ENCODE measurements around the gene BICDL2. TPM values are rescaled to one million over a fixed set of nuclear protein-coding genes. Genes with fewer than 3 reads are reported as not detected.
A peak's percentile ranks its signal among the peaks of the same experiment; 100 is the strongest.

The BICDL2 gene
- total and polyA plus RNA-seq, 9 of the 15 experiments (the other 6 are each of a cell fraction or from before 2014, with no cell fraction given) = 0.09 to 0.28 (median 0.09) TPM; not detected in 6

DNA sequence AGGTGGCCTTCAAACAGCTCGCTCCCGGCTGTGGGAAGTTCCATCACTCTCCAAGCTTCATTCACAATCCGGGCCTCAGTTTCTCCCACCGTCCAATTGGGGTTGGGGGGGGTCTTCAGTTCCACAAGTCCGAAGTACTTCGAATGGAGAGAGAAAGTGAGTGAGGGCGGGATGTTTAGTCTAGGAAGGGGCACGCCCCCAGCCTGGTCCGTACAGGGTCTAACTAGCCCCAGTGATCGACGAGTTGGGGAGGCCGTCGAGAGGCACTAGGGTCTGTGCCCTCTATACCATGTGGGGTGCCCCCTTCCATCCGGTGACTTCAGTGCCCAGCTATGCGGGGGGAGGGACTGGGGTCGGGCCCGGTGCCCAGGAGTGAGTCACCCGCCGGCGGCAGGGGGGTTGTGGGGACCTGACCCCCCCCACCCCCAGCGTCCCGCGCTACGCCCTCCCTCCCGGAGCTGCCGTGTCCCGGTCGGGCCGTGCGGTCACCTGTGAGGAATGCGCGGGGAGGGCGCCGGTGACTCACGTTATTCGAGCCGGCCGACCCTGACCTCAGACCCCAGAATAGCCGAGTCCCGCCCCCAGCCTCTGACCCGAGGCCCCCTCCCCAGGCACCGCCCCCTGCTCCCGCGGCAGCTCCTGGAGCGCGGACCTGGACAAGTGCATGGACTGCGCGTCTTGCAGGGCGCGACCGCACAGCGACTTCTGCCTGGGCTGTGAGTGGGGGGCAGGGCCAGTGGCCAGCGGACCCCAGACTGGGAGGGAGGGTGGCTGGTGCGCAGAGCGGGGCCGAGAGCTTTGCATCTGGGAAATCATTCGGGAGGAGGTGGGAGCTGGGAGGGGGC lies 15.9 kb downstream of the BICDL2 start (continued):
- TF ChIP-seq, protein P1, sequence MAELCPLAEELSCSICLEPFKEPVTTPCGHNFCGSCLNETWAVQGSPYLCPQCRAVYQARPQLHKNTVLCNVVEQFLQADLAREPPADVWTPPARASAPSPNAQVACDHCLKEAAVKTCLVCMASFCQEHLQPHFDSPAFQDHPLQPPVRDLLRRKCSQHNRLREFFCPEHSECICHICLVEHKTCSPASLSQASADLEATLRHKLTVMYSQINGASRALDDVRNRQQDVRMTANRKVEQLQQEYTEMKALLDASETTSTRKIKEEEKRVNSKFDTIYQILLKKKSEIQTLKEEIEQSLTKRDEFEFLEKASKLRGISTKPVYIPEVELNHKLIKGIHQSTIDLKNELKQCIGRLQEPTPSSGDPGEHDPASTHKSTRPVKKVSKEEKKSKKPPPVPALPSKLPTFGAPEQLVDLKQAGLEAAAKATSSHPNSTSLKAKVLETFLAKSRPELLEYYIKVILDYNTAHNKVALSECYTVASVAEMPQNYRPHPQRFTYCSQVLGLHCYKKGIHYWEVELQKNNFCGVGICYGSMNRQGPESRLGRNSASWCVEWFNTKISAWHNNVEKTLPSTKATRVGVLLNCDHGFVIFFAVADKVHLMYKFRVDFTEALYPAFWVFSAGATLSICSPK (IDR thresholded peaks at IDR 0.05; ENCODE audit: borderline replicate concordance) = no peak
- TF ChIP-seq RUNX1 (IDR thresholded peaks at IDR 0.05; ENCODE audit: low read depth) (no peak), TEAD4 (IDR thresholded peaks at IDR 0.05; ENCODE audit: low read length) (peak; percentile 69; the same call in 1 of the 2 replicates), TEAD4 (CRISPR knock-in tag; IDR thresholded peaks at IDR 0.05; ENCODE audit: borderline replicate concordance) (peak; percentile 83; the same call in 1 of the 2 replicates), ATF6 (CRISPR knock-in tag; IDR thresholded peaks at IDR 0.05) (peak; percentile 84; the same call in 1 of the 2 replicates), U2AF1 (optimal IDR thresholded peaks at IDR 0.05; ENCODE audit: low read depth, low read length) (no peak), FIP1L1 (IDR thresholded peaks at IDR 0.05; ENCODE audit: low read depth, low read length, poor library complexity, severe bottlenecking) (peak; percentile 81), RB1 (IDR thresholded peaks at IDR 0.05; ENCODE audit: low read depth) (peak; percentile 20; the same call in 1 of the 2 replicates), GTF2F1 (IDR thresholded peaks at IDR 0.05; ENCODE audit: low read depth, low read length) (no peak), ZNF347 (CRISPR knock-in tag; IDR thresholded peaks at IDR 0.05; ENCODE audit: low read depth) (no peak), JUN (IDR thresholded peaks at IDR 0.05; ENCODE audit: borderline replicate concordance, low read depth, low read length) (peak; percentile 91), JUN (CRISPR knock-in tag; IDR thresholded peaks at IDR 0.05; ENCODE audit: borderline replicate concordance) (0 out of 2 replicates have a peak, but pooled peaks have one; percentile 91), SNRNP70 (optimal IDR thresholded peaks at IDR 0.05; ENCODE audit: low read depth, low read length) (no peak), NFE2 (IDR thresholded peaks at IDR 0.05; ENCODE audit: low read depth) (no peak), SP1 (CRISPR knock-in tag; IDR thresholded peaks at IDR 0.05) (peak; percentile 63), ZBTB7A (IDR thresholded peaks at IDR 0.05; ENCODE audit: borderline replicate concordance, control insufficient read depth, low read depth, low read length) (peak; percentile 78), ZKSCAN1 (IDR thresholded peaks at IDR 0.05; ENCODE audit: low read depth, low read length) (no peak), TRIM24 (IDR thresholded peaks at IDR 0.05) (no peak)
- TF ChIP-seq, protein P2, sequence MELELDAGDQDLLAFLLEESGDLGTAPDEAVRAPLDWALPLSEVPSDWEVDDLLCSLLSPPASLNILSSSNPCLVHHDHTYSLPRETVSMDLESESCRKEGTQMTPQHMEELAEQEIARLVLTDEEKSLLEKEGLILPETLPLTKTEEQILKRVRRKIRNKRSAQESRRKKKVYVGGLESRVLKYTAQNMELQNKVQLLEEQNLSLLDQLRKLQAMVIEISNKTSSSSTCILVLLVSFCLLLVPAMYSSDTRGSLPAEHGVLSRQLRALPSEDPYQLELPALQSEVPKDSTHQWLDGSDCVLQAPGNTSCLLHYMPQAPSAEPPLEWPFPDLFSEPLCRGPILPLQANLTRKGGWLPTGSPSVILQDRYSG (tag; conservative IDR thresholded peaks at IDR 0.05; ENCODE audit: low read depth) = no peak
- TF ChIP-seq, protein P3, sequence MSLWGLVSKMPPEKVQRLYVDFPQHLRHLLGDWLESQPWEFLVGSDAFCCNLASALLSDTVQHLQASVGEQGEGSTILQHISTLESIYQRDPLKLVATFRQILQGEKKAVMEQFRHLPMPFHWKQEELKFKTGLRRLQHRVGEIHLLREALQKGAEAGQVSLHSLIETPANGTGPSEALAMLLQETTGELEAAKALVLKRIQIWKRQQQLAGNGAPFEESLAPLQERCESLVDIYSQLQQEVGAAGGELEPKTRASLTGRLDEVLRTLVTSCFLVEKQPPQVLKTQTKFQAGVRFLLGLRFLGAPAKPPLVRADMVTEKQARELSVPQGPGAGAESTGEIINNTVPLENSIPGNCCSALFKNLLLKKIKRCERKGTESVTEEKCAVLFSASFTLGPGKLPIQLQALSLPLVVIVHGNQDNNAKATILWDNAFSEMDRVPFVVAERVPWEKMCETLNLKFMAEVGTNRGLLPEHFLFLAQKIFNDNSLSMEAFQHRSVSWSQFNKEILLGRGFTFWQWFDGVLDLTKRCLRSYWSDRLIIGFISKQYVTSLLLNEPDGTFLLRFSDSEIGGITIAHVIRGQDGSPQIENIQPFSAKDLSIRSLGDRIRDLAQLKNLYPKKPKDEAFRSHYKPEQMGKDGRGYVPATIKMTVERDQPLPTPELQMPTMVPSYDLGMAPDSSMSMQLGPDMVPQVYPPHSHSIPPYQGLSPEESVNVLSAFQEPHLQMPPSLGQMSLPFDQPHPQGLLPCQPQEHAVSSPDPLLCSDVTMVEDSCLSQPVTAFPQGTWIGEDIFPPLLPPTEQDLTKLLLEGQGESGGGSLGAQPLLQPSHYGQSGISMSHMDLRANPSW (CRISPR knock-in tag; IDR thresholded peaks at IDR 0.05) = no peak; the same call in 1 of the 2 replicates

All from K562 (cell line).